Astrocyte of the spinal cord (primary cell): Measurements from ENCODE around the gene CRYGN.

Experiments
- DNase-seq: peaks from one replicate; pipeline ENCODE4 v3.0.0; 2011; ENCODE audit warnings: low read depth, low spot score
- H3K4me3 ChIP-seq: 2 replicates; pipeline ENCODE4 v1.5.1; 2011; ENCODE audit warnings: low read depth, mild to moderate bottlenecking, low read length, moderate library complexity
- CTCF ChIP-seq: IDR thresholded peaks from 2 replicates; pipeline ENCODE4 v1.5.1; 2012; ENCODE audit warnings: low read depth, mild to moderate bottlenecking, low read length, inconsistent platforms
- in situ Hi-C: cut with HindIII; loops from 2 replicates; pipeline ENCODE4 v1.10.0; 2017; ENCODE audit warnings: low sequenced_read_pairs

CRYGN gene

GRCh38 chr7:151383638-151384351 lies 56.1 kb downstream of the CRYGN start:
- in situ Hi-C loops, result no loop called here
- no peak for DNase-seq
- TF ChIP-seq CTCF, result no peak

GRCh38 chr7:151382079-151382885 lies 57.7 kb downstream of the CRYGN start:
- DNase-seq, result no peak
- in situ Hi-C loops, result no loop called here
- TF ChIP-seq CTCF, result no peak
- H3K4me3 ChIP-seq, result no peak overlapping the region

More at GRCh38 chr7:151383638-151384351, 56.1 kb downstream of the CRYGN start:
- no peak overlapping the region for H3K4me3 ChIP-seq

GRCh38 chr7:151381348-151382078 lies 58.4 kb downstream of the CRYGN start:
- TF ChIP-seq CTCF, result no peak
- no peak overlapping the region for H3K4me3 ChIP-seq
- in situ Hi-C loops, result no loop called here
- no peak for DNase-seq

- no peak overlapping the region for H3K4me3 ChIP-seq
- in situ Hi-C loops, result no loop called here
Observed at GRCh38 chr7:151381098-151381347, 58.9 kb downstream of the CRYGN start.

GRCh38 chr7:151380199-151381097 lies 59.5 kb downstream of the CRYGN start:
- no peak for DNase-seq
- in situ Hi-C loops, result no loop called here
- TF ChIP-seq CTCF, result no peak
- no peak overlapping the region for H3K4me3 ChIP-seq

More at GRCh38 chr7:151381098-151381347, 58.9 kb downstream of the CRYGN start:
- DNase-seq, result no peak
- no peak for TF ChIP-seq CTCF
